Measurements from ENCODE around the gene SIRT3.

The SIRT3 gene

DNA sequence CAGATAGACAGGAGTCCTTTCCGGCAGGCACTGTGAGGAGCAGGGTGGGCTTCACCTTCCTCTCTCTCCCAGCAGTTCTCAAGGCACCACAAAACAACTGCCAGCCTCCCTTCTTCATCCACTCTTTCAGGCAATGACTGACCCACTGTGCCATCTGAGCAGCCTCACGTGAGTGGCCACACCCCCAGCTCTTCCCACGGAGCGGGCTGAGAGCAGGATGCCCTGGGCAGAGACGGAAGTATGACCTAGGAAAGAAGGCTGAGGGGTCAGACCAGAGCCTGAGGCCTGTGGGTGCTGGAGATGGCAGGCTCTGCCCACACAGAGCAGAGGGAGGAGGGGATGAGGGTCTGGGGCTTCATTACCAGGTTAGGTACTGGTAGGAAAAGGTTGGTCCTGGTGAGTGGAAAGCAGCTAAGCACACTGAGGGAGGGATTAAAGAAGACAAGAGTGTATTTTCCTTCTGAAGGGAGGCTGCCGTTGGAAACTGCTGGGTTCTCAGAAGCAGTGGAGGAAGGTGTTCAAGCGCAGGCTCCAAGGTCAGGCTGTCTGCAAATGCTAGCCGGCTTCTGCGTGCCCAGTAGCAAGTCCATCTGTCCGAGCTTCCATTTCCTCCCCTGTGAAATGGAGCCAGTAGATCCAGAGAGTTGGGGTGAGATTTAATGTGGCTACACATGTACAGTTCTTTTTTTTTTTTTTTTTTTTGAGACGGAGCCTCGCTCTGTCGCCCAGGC is 46.7 kb upstream of the SIRT3 start:
- Histone ChIP-seq H3K36me3 (no peaks in the 10 kb centered on the region), H3K27me3 (peaks cover 39% of the 10 kb centered on the region), H3K4me1 (no peaks in the 10 kb centered on the region), H3K4me3 (ENCODE audit: low read depth, low read length) (no peak overlapping the region), H3K9me3 (no peaks in the 10 kb centered on the region)
- no peak for DNase-seq
- TF ChIP-seq CTCF (IDR thresholded peaks at IDR 0.05; ENCODE audit: low read depth, low read length), result no peak

DNA sequence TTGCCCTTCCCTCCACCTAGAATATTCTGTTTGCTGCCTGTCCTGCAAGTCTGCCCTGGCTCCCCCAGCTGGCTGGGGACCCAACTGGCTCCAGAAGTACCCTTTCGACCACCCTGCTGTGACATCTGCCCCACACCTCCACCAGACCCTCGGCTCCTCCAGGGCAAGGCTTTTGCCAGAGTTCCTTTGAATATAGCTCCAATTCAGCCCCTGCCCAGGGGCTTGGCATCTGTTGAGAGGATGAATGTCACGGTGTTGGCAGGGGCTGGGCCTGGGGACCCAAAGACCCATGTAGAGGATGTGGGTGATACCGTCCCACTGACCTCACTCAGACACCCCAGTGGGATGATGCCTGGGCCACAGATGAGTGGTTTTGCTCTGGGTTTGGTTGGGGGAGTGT is 46.0 kb upstream of the SIRT3 start:
- Histone ChIP-seq H3K4me1 (no peaks in the 10 kb centered on the region), H3K4me3 (ENCODE audit: low read depth, low read length) (no peak overlapping the region), H3K36me3 (no peaks in the 10 kb centered on the region), H3K9me3 (no peaks in the 10 kb centered on the region), H3K27me3 (peaks cover 38% of the 10 kb centered on the region)
- DNase-seq, result no peak
- no peak for TF ChIP-seq CTCF (IDR thresholded peaks at IDR 0.05; ENCODE audit: low read depth, low read length)

- Histone ChIP-seq H3K27me3 (peaks cover 38% of the 10 kb centered on the region), H3K4me3 (ENCODE audit: low read depth, low read length) (no peak overlapping the region), H3K36me3 (no peaks in the 10 kb centered on the region), H3K4me1 (no peaks in the 10 kb centered on the region), H3K9me3 (no peaks in the 10 kb centered on the region)
- DNase-seq, result no peak
- TF ChIP-seq CTCF (IDR thresholded peaks at IDR 0.05; ENCODE audit: low read depth, low read length), result no peak
Observed at GRCh38 chr11:281486-282161, 45.5 kb upstream of the SIRT3 start.

- peaks cover 38% of the 10 kb centered on the region for H3K27me3 ChIP-seq
- DNase-seq, result no peak
Observed at GRCh38 chr11:280706-281485, 44.8 kb upstream of the SIRT3 start.

DNA sequence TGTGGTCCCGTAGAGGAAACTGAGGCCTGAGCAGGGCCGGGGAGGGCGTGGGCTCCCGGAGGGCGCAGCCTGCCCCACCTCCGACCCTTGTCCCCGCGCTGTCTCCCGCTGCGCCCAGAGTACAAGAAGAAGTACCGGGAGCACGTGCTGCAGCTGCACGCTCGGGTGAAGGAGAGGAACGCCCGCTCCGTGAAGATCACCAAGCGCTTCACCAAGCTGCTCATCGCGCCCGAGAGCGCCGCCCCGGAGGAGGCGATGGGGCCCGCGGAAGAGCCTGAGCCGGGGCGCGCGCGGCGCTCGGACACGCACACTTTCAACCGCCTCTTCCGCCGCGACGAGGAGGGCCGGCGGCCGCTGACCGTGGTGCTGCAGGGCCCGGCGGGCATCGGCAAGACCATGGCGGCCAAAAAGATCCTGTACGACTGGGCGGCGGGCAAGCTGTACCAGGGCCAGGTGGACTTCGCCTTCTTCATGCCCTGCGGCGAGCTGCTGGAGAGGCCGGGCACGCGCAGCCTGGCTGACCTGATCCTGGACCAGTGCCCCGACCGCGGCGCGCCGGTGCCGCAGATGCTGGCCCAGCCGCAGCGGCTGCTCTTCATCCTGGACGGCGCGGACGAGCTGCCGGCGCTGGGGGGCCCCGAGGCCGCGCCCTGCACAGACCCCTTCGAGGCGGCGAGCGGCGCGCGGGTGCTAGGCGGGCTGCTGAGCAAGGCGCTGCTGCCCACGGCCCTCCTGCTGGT is 44.0 kb upstream of the SIRT3 start:
- Histone ChIP-seq H3K4me3 (ENCODE audit: low read depth, low read length) (no peak overlapping the region), H3K9me3 (no peaks in the 10 kb centered on the region), H3K4me1 (no peaks in the 10 kb centered on the region), H3K36me3 (no peaks in the 10 kb centered on the region), H3K27me3 (peaks cover 38% of the 10 kb centered on the region)
- TF ChIP-seq CTCF (IDR thresholded peaks at IDR 0.05; ENCODE audit: low read depth, low read length), result no peak
- DNase-seq, result no peak

More at GRCh38 chr11:280706-281485, 44.8 kb upstream of the SIRT3 start:
- H3K9me3 ChIP-seq, result no peaks in the 10 kb centered on the region
- TF ChIP-seq CTCF (IDR thresholded peaks at IDR 0.05; ENCODE audit: low read depth, low read length), result no peak
- no peaks in the 10 kb centered on the region for H3K4me1 ChIP-seq
- H3K36me3 ChIP-seq, result no peaks in the 10 kb centered on the region
- no peak overlapping the region for H3K4me3 ChIP-seq (ENCODE audit: low read depth, low read length)

All from BE2C (cell line).